ENCODE data around the gene DNHD1. TPM values are rescaled to one million over a fixed set of nuclear protein-coding genes. Genes with fewer than 3 reads are reported as not detected.

Gene DNHD1
- total and polyA plus RNA-seq, 9 of the 15 experiments (the other 6 are each of a cell fraction or from before 2014, with no cell fraction given): 0.82 to 9.7 (median 3.8) TPM

DNA sequence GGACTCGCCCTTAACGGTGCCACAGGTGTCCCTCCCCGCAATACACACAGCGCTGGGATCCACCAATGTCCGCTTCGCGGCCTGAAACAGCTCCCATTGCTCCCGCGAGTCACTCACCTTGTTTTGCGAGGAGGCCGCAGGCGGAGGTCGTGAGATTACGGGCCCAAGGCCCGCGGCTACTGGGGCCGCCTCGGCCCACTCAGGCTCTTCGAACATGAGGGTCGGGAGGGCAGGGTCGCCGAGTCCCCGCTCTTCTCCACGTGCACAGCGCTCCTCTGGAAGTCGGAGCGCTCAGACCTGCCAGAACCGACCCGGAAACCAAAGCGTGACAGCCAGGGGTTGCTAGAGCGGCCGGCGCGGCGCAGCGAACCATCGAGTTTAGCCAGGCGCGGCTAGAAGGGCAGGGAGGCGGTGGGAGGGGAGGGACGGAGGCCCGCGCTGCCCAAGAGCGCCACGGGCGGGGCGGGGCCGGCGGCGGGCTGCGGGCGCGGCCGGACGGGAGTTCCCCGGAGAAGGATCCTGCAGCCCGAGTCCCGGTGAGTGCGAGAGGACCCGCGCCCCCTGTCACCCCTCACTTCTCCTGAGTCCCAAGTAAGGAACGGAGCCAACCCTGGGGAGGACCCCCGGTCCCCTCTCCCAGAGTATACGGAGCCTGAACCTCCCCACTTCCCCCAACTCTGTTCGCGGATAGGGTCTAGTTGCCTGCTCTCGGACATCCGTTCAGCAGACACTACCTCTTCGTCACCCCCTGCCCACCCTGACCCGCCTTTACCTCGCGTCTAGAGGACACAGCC, 106.4 kb downstream of the DNHD1 start, which contains the start of the genes ILK and RRP8 (continued):
- TF ChIP-seq OTX1 (CRISPR knock-in tag; IDR thresholded peaks at IDR 0.05) (no peak), ATF7 (IDR thresholded peaks at IDR 0.05) (peak; percentile 73), BMI1 (IDR thresholded peaks at IDR 0.05; ENCODE audit: low read length) (no peak), ZNF583 (CRISPR knock-in tag; IDR thresholded peaks at IDR 0.05) (0 out of 2 replicates have a peak, but pooled peaks have one; percentile 6), NFRKB (IDR thresholded peaks at IDR 0.05; ENCODE audit: low read depth) (peak; percentile 35; the same call in 1 of the 2 replicates), ELF1 (tag; IDR thresholded peaks at IDR 0.05) (peak; percentile 94), ZNF77 (CRISPR knock-in tag; IDR thresholded peaks at IDR 0.05) (no peak), HDAC2 (IDR thresholded peaks at IDR 0.05) (peak; percentile 70; the same call in 1 of the 2 replicates), HMGXB4 (CRISPR knock-in tag; IDR thresholded peaks at IDR 0.05) (peak; percentile 25; the same call in 1 of the 2 replicates), ZNF24 (IDR thresholded peaks at IDR 0.05) (0 out of 2 replicates have a peak, but pooled peaks have one; percentile 18), NEUROD1 (IDR thresholded peaks at IDR 0.05; ENCODE audit: borderline replicate concordance, low read depth, low read length, partially characterized antibody) (peak; percentile 86), ZC3H4 (CRISPR knock-in tag; IDR thresholded peaks at IDR 0.05; ENCODE audit: borderline replicate concordance) (no peak; the same call in 1 of the 2 replicates), RBBP5 (IDR thresholded peaks at IDR 0.05; ENCODE audit: borderline replicate concordance, insufficient read depth, low read length, poor library complexity, severe bottlenecking) (peak; percentile 79), ZNF12 (CRISPR knock-in tag; IDR thresholded peaks at IDR 0.05) (peak; percentile 78), KDM4B (IDR thresholded peaks at IDR 0.05; ENCODE audit: borderline replicate concordance in 2 of 2, low read depth in 1 of 2) (peak in 1 of 2 experiments; percentile 81; a peak in 1 of 4 replicates), ZNF263 (CRISPR knock-in tag; IDR thresholded peaks at IDR 0.05; ENCODE audit: borderline replicate concordance) (no peak), ARID1B (IDR thresholded peaks at IDR 0.05) (peak; percentile 15; the same call in 1 of the 2 replicates), USF2 (CRISPR knock-in tag; IDR thresholded peaks at IDR 0.05) (no peak; the same call in 1 of the 2 replicates)
- TF ChIP-seq, protein P1, sequence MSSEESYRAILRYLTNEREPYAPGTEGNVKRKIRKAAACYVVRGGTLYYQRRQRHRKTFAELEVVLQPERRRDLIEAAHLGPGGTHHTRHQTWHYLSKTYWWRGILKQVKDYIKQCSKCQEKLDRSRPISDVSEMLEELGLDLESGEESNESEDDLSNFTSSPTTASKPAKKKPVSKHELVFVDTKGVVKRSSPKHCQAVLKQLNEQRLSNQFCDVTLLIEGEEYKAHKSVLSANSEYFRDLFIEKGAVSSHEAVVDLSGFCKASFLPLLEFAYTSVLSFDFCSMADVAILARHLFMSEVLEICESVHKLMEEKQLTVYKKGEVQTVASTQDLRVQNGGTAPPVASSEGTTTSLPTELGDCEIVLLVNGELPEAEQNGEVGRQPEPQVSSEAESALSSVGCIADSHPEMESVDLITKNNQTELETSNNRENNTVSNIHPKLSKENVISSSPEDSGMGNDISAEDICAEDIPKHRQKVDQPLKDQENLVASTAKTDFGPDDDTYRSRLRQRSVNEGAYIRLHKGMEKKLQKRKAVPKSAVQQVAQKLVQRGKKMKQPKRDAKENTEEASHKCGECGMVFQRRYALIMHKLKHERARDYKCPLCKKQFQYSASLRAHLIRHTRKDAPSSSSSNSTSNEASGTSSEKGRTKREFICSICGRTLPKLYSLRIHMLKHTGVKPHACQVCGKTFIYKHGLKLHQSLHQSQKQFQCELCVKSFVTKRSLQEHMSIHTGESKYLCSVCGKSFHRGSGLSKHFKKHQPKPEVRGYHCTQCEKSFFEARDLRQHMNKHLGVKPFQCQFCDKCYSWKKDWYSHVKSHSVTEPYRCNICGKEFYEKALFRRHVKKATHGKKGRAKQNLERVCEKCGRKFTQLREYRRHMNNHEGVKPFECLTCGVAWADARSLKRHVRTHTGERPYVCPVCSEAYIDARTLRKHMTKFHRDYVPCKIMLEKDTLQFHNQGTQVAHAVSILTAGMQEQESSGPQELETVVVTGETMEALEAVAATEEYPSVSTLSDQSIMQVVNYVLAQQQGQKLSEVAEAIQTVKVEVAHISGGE (CRISPR knock-in tag; IDR thresholded peaks at IDR 0.05): peak in 1 of 3 experiments; percentile 75; a peak in 2 of 6 replicates
- TF ChIP-seq, protein P2, sequence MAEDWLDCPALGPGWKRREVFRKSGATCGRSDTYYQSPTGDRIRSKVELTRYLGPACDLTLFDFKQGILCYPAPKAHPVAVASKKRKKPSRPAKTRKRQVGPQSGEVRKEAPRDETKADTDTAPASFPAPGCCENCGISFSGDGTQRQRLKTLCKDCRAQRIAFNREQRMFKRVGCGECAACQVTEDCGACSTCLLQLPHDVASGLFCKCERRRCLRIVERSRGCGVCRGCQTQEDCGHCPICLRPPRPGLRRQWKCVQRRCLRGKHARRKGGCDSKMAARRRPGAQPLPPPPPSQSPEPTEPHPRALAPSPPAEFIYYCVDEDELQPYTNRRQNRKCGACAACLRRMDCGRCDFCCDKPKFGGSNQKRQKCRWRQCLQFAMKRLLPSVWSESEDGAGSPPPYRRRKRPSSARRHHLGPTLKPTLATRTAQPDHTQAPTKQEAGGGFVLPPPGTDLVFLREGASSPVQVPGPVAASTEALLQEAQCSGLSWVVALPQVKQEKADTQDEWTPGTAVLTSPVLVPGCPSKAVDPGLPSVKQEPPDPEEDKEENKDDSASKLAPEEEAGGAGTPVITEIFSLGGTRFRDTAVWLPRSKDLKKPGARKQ (CRISPR knock-in tag; IDR thresholded peaks at IDR 0.05): no peak
